ENCODE measurements around the gene RPS6KA2.

The RPS6KA2 gene

DNA sequence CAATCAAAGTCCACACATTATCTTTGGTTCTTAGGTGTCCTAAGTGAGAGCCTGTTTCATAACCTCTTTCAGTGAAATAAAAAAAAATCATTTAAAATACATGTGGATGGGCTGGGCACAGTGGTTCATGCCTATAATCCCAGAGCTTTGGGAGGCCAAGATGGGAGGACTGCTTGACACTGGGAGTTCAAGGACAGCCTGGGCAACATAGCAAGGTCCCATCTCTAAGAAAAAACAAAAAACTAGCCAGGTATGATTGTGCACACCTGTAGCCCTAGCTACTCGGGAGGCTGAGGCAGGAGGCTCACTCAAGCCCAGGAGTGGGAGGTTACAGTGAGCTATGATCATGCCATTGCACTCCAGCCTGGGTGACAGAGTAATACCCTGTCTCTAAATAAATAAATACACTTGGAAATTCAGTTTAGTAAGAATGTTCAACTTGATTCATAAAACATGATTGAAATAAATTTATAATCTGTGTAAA is 247.9 kb downstream of the RPS6KA2 start:
- DNase-seq: no peak
- no peak overlapping the region for H3K4me3 ChIP-seq (ENCODE audit: low read depth, low read length)
- TF ChIP-seq CTCF (IDR thresholded peaks at IDR 0.05; ENCODE audit: low read depth, low read length): no peak
- no peaks in the 10 kb centered on the region for H3K36me3 ChIP-seq
- no peaks in the 10 kb centered on the region for H3K27me3 ChIP-seq (ENCODE audit: insufficient read depth, low read depth, severe bottlenecking)
- H3K9me3 ChIP-seq (ENCODE audit: severe bottlenecking): no peaks in the 10 kb centered on the region
- no peak overlapping the region for H3K27ac ChIP-seq

DNA sequence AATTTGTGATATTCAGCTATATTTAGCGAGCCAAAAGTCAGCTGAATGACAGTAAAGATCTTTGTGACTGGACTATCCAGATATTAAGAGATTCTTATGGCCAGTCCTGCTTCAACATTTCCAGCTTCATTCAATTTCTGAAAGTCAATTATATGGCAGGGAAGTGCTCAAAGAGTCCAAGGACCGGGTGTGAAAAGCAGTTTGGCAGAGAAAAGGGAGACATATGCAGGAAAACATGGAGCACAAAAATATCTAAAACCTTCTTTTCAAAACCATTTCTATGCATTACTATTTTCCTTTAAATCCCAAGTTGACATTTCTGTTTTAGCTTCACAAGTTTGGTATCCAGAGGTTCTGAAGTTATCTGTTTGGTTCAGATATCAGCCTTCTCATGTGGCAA is 249.3 kb downstream of the RPS6KA2 start:
- Histone ChIP-seq H3K36me3 (no peaks in the 10 kb centered on the region), H3K9me3 (ENCODE audit: severe bottlenecking) (no peaks in the 10 kb centered on the region), H3K4me3 (ENCODE audit: low read depth, low read length) (no peak overlapping the region), H3K27me3 (ENCODE audit: insufficient read depth, low read depth, severe bottlenecking) (no peaks in the 10 kb centered on the region), H3K27ac (no peak overlapping the region)
- no peak for TF ChIP-seq CTCF (IDR thresholded peaks at IDR 0.05; ENCODE audit: low read depth, low read length)
- DNase-seq: no peak

- no peak overlapping the region for H3K27ac ChIP-seq
- no peak for DNase-seq
- H3K4me3 ChIP-seq (ENCODE audit: low read depth, low read length): no peak overlapping the region
- no peaks in the 10 kb centered on the region for H3K27me3 ChIP-seq (ENCODE audit: insufficient read depth, low read depth, severe bottlenecking)
- H3K36me3 ChIP-seq: no peaks in the 10 kb centered on the region
- no peaks in the 10 kb centered on the region for H3K9me3 ChIP-seq (ENCODE audit: severe bottlenecking)
- TF ChIP-seq CTCF (IDR thresholded peaks at IDR 0.05; ENCODE audit: low read depth, low read length): no peak
Measured at GRCh38 chr6:166375013-166375412, 252.0 kb downstream of the RPS6KA2 start.

GRCh38 chr6:166370489-166370888 is 256.6 kb downstream of the RPS6KA2 start:
- Histone ChIP-seq H3K9me3 (ENCODE audit: severe bottlenecking) (no peaks in the 10 kb centered on the region), H3K27ac (no peak overlapping the region), H3K36me3 (no peaks in the 10 kb centered on the region), H3K4me3 (ENCODE audit: low read depth, low read length) (no peak overlapping the region), H3K27me3 (ENCODE audit: insufficient read depth, low read depth, severe bottlenecking) (no peaks in the 10 kb centered on the region)
- TF ChIP-seq CTCF (IDR thresholded peaks at IDR 0.05; ENCODE audit: low read depth, low read length): no peak
- no peak for DNase-seq

DNA sequence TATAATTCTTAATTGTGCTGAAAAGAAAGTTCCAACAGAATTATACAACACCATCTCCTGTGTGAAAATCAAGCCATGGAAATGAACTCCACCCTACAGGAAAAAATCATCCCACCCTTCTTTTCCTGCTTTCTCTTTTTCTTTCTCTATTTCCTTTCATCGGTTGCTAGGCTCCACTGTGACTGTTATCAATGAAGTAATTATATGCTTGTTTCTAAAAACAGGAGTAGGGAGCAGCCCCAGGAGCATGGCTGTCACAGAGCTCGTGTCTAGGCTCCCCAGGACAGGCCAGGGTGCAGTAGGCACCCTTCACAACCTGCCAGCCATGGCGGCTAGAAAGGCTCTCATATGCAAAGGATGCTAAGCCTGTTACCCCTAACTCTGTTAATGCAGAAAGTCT is 257.3 kb downstream of the RPS6KA2 start:
- Histone ChIP-seq H3K36me3 (peaks cover 3% of the 10 kb centered on the region), H3K27ac (no peak overlapping the region), H3K27me3 (ENCODE audit: insufficient read depth, low read depth, severe bottlenecking) (no peaks in the 10 kb centered on the region), H3K9me3 (ENCODE audit: severe bottlenecking) (no peaks in the 10 kb centered on the region), H3K4me3 (ENCODE audit: low read depth, low read length) (no peak overlapping the region)
- DNase-seq: no peak
- TF ChIP-seq CTCF (IDR thresholded peaks at IDR 0.05; ENCODE audit: low read depth, low read length): no peak

DNA sequence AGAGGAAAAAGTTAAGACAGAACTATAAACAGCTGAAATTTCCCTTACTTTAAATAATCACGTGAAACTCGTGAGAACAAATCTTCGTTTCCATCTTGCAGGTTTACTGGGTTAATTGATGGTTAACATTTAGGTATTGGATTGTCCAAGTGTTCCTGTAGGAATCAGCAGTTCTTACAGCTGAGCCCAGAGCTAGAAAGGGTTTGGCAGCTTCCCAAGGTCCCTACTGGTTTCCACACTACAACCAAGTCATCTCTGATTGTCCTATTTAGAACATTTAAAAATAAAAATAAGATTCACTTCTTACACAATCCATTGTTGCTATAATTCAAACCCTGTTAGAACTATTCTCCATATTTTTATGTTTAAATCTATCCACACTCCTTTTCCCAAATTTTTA is 260.1 kb downstream of the RPS6KA2 start:
- H3K27me3 ChIP-seq (ENCODE audit: insufficient read depth, low read depth, severe bottlenecking): no peaks in the 10 kb centered on the region
- no peak for DNase-seq
- H3K4me3 ChIP-seq (ENCODE audit: low read depth, low read length): no peak overlapping the region
- peaks cover 3% of the 10 kb centered on the region for H3K36me3 ChIP-seq
- no peak overlapping the region for H3K27ac ChIP-seq
- no peak for TF ChIP-seq CTCF (IDR thresholded peaks at IDR 0.05; ENCODE audit: low read depth, low read length)
- no peaks in the 10 kb centered on the region for H3K9me3 ChIP-seq (ENCODE audit: severe bottlenecking)
